ENCODE data around the gene PAPPA.

- no peak for TF ChIP-seq POLR2A (IDR thresholded peaks at IDR 0.05; ENCODE audit: extremely low read depth, insufficient read length)
- no peak for TF ChIP-seq CTCF (IDR thresholded peaks at IDR 0.05; ENCODE audit: low read depth, low read length)
- TF ChIP-seq MAX (IDR thresholded peaks at IDR 0.05; ENCODE audit: low read depth, low read length) = no peak
These were observed 256.0 kb downstream of the PAPPA start for GRCh38 chr9:116409638-116410037.
